HCT116 (cell line): ENCODE data around the gene HMCN2. TPM values are rescaled to one million over a fixed set of nuclear protein-coding genes. Genes with fewer than 3 reads are reported as not detected.

Experiments
- ATAC-seq: fragments of 200-7000 bp; cut with Tn5 transposase; 2 replicates; pipeline ENCODE4 v1.9.1; 2020; ENCODE audit warnings: mild to moderate bottlenecking, moderate library complexity
- BruUV-seq: library from RNA; stranded (reverse); fragments of 400-500 nt; replicated peaks from 2 replicates; lab custom pipeline; 2021; lab: Mats Ljungman, UMichigan
- CTCF ChIA-PET: fragments of 300-600 bp; sonication (Branson Sonifier 250); formaldehyde crosslinking; loops from one replicate; lab custom pipeline; 2021; ENCODE audit warnings: antibody characterized with exemption; lab: Charles Lee
- POLR2A ChIA-PET: fragments of 300-600, 350-600 bp; sonication (Branson Sonifier 250); formaldehyde crosslinking; loops from one replicate; lab custom pipeline; 2021; ENCODE audit warnings: antibody characterized with exemption; lab: Charles Lee
- RAD21 ChIA-PET, 2 experiments: fragments of 300-600 bp; sonication (Branson Sonifier 250); formaldehyde crosslinking; loops; one replicate each; lab custom pipeline; 2023; ENCODE audit warnings: low total read pairs in 2 of 2; ENCODE audit not compliant: uncharacterized antibody in 2 of 2, unreplicated experiment in 2 of 2, low non-redundant PET in 1 of 2; lab: Charles Lee
- DNase-seq: peaks from one replicate; pipeline ENCODE4 v3.0.0-alpha.2; 2010; ENCODE audit warnings: low read depth, low spot score
- H2AFZ ChIP-seq: fragments of 200-600 bp; shearing (Covaris generic), sonication (generic); 2 replicates; pipeline ENCODE4 v1.6.1; 2017; ENCODE audit warnings: low read depth, mixed run types, mixed read lengths, antibody characterized with exemption, low read length; ENCODE audit not compliant: poor library complexity, severe bottlenecking
- H3K27ac ChIP-seq: 2 replicates; pipeline ENCODE4 v1.5.1; 2012; ENCODE audit warnings: low read depth, low read length
- H3K27me3 ChIP-seq: fragments of 200-600 bp; sonication (generic); 2 replicates; pipeline ENCODE4 v1.6.1; 2016; ENCODE audit warnings: mixed run types, low read length, mixed read lengths; ENCODE audit not compliant: insufficient read depth
- H3K36me3 ChIP-seq, 2 experiments: fragments of 200-500 bp in 1 of 2; fragments of 200-600 bp in 1 of 2; sonication (Bioruptor generic) in 1 of 2; sonication (generic) in 1 of 2; 2 replicates each; pipeline versions ENCODE4 v1.5.1 to v1.6.1; 2014 to 2016; ENCODE audit warnings: low read length in 2 of 2, inconsistent platforms in 1 of 2, mixed read lengths in 1 of 2, mixed run types in 1 of 2; ENCODE audit not compliant: insufficient read depth in 2 of 2, control insufficient read depth in 1 of 2
- H3K4me1 ChIP-seq, 2 experiments: fragments of 200-600 bp in 1 of 2; sonication (generic) in 1 of 2; 2 replicates each; pipeline versions ENCODE4 v1.5.1 to v1.6.1; 2012 to 2017; ENCODE audit warnings: low read length in 2 of 2, inconsistent platforms in 1 of 2, mild to moderate bottlenecking in 1 of 2, mixed read lengths in 1 of 2, mixed run types in 1 of 2, moderate library complexity in 1 of 2; ENCODE audit not compliant: insufficient read depth in 2 of 2, control insufficient read depth in 1 of 2
- H3K4me2 ChIP-seq: fragments of 200-600 bp; sonication (generic); 2 replicates; pipeline ENCODE4 v1.6.1; 2017; ENCODE audit warnings: mixed run types, low read length, mixed read lengths
- H3K4me3 ChIP-seq, 2 experiments: fragments of 200-600 bp in 1 of 2; sonication (generic) in 1 of 2; replicated peaks in 1 of 2; 2 replicates each; pipeline ENCODE4 v1.5.1; 2011 to 2016; ENCODE audit warnings: low read length in 2 of 2, control low read depth in 1 of 2, low read depth in 1 of 2, mild to moderate bottlenecking in 1 of 2, mixed read lengths in 1 of 2, mixed run types in 1 of 2
- H3K79me2 ChIP-seq: fragments of 200-600 bp; sonication (generic); 2 replicates; pipeline ENCODE4 v1.6.1; 2017; ENCODE audit warnings: mild to moderate bottlenecking, mixed run types, low read length, moderate library complexity, mixed read lengths; ENCODE audit not compliant: insufficient read depth
- H3K9ac ChIP-seq: fragments of 200-600 bp; sonication (generic); 2 replicates; pipeline ENCODE4 v1.6.1; 2016; ENCODE audit warnings: low read length, mixed read lengths
- H3K9me2 ChIP-seq: fragments of 200-600 bp; sonication (generic), shearing (Covaris generic); 2 replicates; pipeline ENCODE4 v1.6.1; 2017; ENCODE audit warnings: mixed run types, mild to moderate bottlenecking, moderate library complexity; ENCODE audit not compliant: insufficient read depth
- H3K9me3 ChIP-seq, 2 experiments: fragments of 200-500 bp in 1 of 2; fragments of 200-600 bp in 1 of 2; sonication (Bioruptor generic) in 1 of 2; sonication (generic) in 1 of 2; 2 replicates each; pipeline ENCODE4 v1.6.1; 2014 to 2017; ENCODE audit warnings: low read length in 2 of 2, mixed read lengths in 2 of 2, inconsistent platforms in 1 of 2, low read depth in 1 of 2, mild to moderate bottlenecking in 1 of 2, mixed run types in 1 of 2, moderate library complexity in 1 of 2; ENCODE audit not compliant: control insufficient read depth in 1 of 2, insufficient read depth in 1 of 2
- H4K20me1 ChIP-seq: fragments of 200-600 bp; sonication (generic), shearing (Covaris generic); 2 replicates; pipeline ENCODE4 v1.6.1; 2017; ENCODE audit warnings: mixed run types, mild to moderate bottlenecking, moderate library complexity; ENCODE audit not compliant: insufficient read depth
- CBX3 ChIP-seq: IDR thresholded peaks from 2 replicates; pipeline ENCODE4 v1.6.1; 2012; ENCODE audit warnings: low read depth
- CEBPB ChIP-seq: IDR thresholded peaks from 2 replicates; pipeline ENCODE4 v1.6.1; 2012; ENCODE audit warnings: low read depth
- EGR1 ChIP-seq: IDR thresholded peaks from 2 replicates; pipeline ENCODE4 v1.6.1; 2012; ENCODE audit warnings: low read depth
- ELF1 ChIP-seq: IDR thresholded peaks from 2 replicates; pipeline ENCODE4 v1.6.1; 2012; ENCODE audit warnings: low read depth, borderline replicate concordance
- EZH2 ChIP-seq: fragments of 200-600 bp; sonication (generic); IDR thresholded peaks from 2 replicates; pipeline ENCODE4 v1.6.1; 2017; ENCODE audit warnings: antibody characterized with exemption, mixed run types
- EZH2phosphoT487 ChIP-seq: fragments of 200-600 bp; IDR thresholded peaks from 2 replicates; pipeline ENCODE4 v1.6.1; 2018; ENCODE audit warnings: antibody characterized with exemption, borderline replicate concordance
- FOSL1 ChIP-seq: IDR thresholded peaks from 2 replicates; pipeline ENCODE4 v1.6.1; 2012; ENCODE audit warnings: low read depth
- POLR2AphosphoS5 ChIP-seq: IDR thresholded peaks from 2 replicates; pipeline ENCODE4 v1.6.1; 2011; ENCODE audit warnings: mild to moderate bottlenecking, low read depth, low read length, moderate library complexity
- RAD21 ChIP-seq: IDR thresholded peaks from 2 replicates; pipeline ENCODE4 v1.6.1; 2012; ENCODE audit warnings: low read depth, mild to moderate bottlenecking
- SP1 ChIP-seq: IDR thresholded peaks from 2 replicates; pipeline ENCODE4 v1.6.1; 2012; ENCODE audit warnings: low read depth
- SRF ChIP-seq: IDR thresholded peaks from 2 replicates; pipeline ENCODE4 v1.6.1; 2012; ENCODE audit warnings: low read depth
- TCF7L2 ChIP-seq: IDR thresholded peaks from 2 replicates; pipeline ENCODE4 v1.7.0; 2011; ENCODE audit warnings: borderline replicate concordance, inconsistent platforms; ENCODE audit not compliant: insufficient read depth, insufficient read length; ENCODE audit errors: extremely low read depth
- YY1 ChIP-seq: IDR thresholded peaks from 2 replicates; pipeline ENCODE4 v1.6.1; 2011; ENCODE audit warnings: low read length, low read depth, moderate library complexity, mild to moderate bottlenecking; ENCODE audit not compliant: insufficient replicate concordance; ENCODE audit errors: extremely low read depth
- intact Hi-C: fragments of 100-400 bp; cut with micrococcal nuclease; formaldehyde crosslinking; loops from 2 replicates; pipeline ENCODE4 v1.10.0; 2022
- total RNA-seq: library from RNA; stranded (reverse); gene quantifications from one replicate; pipeline ENCODE4 v1.2.1, GENCODE V29; 2021; ENCODE audit not compliant: unreplicated experiment
- TF ChIP-seq, protein P1 (sequence below): IDR thresholded peaks from 2 replicates; pipeline ENCODE4 v1.6.1; 2011; ENCODE audit warnings: mild to moderate bottlenecking, low read length, moderate library complexity; ENCODE audit not compliant: insufficient replicate concordance; ENCODE audit errors: extremely low read depth
- TF ChIP-seq, protein P2 (sequence below): IDR thresholded peaks from 2 replicates; pipeline ENCODE4 v1.6.1; 2012
- TF ChIP-seq, protein P3 (sequence below): IDR thresholded peaks from 2 replicates; pipeline ENCODE4 v1.6.1; 2012
- TF ChIP-seq, protein P4 (sequence below): IDR thresholded peaks from 2 replicates; pipeline ENCODE4 v1.6.1; 2012; ENCODE audit warnings: low read depth

HMCN2 gene
- total RNA-seq, 1 experiment from 2014 or later = 0.22 TPM

DNA sequence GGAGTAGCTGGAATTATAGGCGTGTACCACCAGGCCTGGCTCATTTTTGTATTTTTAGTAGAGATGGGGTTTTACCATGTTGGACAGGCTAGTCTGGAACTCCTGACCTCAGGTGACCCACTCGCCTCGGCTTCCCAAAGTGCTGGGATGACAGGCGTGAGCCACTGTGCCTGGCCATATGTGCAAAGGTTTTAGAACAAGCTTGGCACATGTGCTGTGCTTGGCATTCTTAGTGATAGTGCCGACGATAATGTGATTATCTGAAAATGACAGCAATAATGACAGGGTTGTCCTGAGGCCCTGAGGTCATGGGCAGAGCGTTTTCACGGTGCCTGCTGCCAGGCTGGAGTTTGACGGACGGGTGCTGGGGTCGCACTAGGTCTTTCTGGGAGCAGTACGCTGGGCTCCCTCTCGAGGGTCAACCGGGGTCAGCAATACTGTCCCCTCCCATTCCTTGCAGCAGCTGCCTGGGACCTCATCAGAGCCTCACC lies 42.6 kb downstream of the HMCN2 start:
- CTCF ChIA-PET = interaction anchor here (1.5 kb wide), 1 partner anchor 19 kb away, joined by 4 read pairs; no protein-coding TSS in a partner anchor
- no TSS peak for BruUV-seq

More for the DNA sequence above, 42.6 kb downstream of the HMCN2 start:
- no peak overlapping the region for H3K4me2 ChIP-seq
- peaks cover 3% of the 10 kb centered on the region; the same call in 1 of the 2 replicates for H3K27me3 ChIP-seq
- H3K9ac ChIP-seq = no peak overlapping the region
- H3K36me3 ChIP-seq = no peaks in the 10 kb centered on the region
- H3K9me3 ChIP-seq = peaks cover 0 to 4% of the 10 kb centered on the region in 2 experiments; a peak in 1 of 4 replicates
- no peaks in the 10 kb centered on the region for H3K9me2 ChIP-seq
- ATAC-seq = no peak
- no peaks in the 10 kb centered on the region for H3K4me1 ChIP-seq
- RAD21 ChIA-PET = no interaction called here
- no peak overlapping the region for H3K4me3 ChIP-seq
- DNase-seq = no peak
- POLR2A ChIA-PET = no interaction called here
- intact Hi-C loops = no loop called here
- TF ChIP-seq CEBPB (no peak), FOSL1 (no peak), POLR2AphosphoS5 (no peak), ELF1 (no peak), SP1 (no peak), EGR1 (no peak), YY1 (no peak), EZH2phosphoT487 (no peak), SRF (no peak), TCF7L2 (no peak), RAD21 (no peak), CBX3 (no peak), EZH2 (no peak)
- TF ChIP-seq, protein P1, sequence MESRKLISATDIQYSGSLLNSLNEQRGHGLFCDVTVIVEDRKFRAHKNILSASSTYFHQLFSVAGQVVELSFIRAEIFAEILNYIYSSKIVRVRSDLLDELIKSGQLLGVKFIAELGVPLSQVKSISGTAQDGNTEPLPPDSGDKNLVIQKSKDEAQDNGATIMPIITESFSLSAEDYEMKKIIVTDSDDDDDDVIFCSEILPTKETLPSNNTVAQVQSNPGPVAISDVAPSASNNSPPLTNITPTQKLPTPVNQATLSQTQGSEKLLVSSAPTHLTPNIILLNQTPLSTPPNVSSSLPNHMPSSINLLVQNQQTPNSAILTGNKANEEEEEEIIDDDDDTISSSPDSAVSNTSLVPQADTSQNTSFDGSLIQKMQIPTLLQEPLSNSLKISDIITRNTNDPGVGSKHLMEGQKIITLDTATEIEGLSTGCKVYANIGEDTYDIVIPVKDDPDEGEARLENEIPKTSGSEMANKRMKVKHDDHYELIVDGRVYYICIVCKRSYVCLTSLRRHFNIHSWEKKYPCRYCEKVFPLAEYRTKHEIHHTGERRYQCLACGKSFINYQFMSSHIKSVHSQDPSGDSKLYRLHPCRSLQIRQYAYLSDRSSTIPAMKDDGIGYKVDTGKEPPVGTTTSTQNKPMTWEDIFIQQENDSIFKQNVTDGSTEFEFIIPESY = no peak
- TF ChIP-seq, protein P2, sequence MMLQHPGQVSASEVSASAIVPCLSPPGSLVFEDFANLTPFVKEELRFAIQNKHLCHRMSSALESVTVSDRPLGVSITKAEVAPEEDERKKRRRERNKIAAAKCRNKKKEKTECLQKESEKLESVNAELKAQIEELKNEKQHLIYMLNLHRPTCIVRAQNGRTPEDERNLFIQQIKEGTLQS = no peak
- TF ChIP-seq, protein P3, sequence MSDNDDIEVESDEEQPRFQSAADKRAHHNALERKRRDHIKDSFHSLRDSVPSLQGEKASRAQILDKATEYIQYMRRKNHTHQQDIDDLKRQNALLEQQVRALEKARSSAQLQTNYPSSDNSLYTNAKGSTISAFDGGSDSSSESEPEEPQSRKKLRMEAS = no peak
- TF ChIP-seq, protein P4, sequence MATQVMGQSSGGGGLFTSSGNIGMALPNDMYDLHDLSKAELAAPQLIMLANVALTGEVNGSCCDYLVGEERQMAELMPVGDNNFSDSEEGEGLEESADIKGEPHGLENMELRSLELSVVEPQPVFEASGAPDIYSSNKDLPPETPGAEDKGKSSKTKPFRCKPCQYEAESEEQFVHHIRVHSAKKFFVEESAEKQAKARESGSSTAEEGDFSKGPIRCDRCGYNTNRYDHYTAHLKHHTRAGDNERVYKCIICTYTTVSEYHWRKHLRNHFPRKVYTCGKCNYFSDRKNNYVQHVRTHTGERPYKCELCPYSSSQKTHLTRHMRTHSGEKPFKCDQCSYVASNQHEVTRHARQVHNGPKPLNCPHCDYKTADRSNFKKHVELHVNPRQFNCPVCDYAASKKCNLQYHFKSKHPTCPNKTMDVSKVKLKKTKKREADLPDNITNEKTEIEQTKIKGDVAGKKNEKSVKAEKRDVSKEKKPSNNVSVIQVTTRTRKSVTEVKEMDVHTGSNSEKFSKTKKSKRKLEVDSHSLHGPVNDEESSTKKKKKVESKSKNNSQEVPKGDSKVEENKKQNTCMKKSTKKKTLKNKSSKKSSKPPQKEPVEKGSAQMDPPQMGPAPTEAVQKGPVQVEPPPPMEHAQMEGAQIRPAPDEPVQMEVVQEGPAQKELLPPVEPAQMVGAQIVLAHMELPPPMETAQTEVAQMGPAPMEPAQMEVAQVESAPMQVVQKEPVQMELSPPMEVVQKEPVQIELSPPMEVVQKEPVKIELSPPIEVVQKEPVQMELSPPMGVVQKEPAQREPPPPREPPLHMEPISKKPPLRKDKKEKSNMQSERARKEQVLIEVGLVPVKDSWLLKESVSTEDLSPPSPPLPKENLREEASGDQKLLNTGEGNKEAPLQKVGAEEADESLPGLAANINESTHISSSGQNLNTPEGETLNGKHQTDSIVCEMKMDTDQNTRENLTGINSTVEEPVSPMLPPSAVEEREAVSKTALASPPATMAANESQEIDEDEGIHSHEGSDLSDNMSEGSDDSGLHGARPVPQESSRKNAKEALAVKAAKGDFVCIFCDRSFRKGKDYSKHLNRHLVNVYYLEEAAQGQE = no peak
- H4K20me1 ChIP-seq = no peaks in the 10 kb centered on the region
- H3K79me2 ChIP-seq = no peaks in the 10 kb centered on the region
- H2AFZ ChIP-seq = no peak overlapping the region
- H3K27ac ChIP-seq = no peak overlapping the region
